ENCODE results near the gene CDC42BPA.

Gene CDC42BPA

DNA sequence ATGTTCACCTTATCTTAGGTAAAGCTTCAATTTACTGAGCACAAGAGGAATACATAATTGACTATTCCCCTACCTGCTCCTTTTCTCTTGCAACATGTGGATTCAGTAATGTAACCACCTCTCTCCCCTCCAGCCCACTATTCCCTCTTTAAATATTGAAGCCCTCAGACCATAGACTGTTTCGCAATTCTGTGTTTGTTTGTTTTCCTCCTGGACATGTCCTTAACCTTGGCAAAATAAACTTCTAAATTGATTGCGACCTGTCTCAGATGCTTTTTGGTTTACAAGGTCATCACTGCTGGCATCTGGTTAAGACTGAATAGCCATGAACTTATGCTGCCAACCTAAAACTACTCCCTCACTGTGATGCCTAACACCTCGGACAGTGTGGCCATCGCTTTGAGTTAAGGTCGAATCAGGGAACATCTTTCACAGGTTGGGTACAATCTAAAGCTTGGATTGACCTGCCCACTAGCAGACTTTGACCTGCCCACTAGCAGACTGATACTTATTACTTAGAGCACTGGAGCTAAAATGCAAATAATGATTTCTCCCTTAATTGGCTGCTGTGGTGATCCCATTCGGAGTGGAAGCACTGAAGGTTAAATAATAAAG is 10.2 kb upstream of the CDC42BPA start:
- H3K4me3 ChIP-seq (ENCODE audit: low read length) = no peak overlapping the region
- no peak overlapping the region for H3K27ac ChIP-seq (ENCODE audit: low read depth, low read length)
- H3K4me1 ChIP-seq (ENCODE audit: control insufficient read depth, insufficient read depth, low read length) = no peaks in the 10 kb centered on the region
- H3K27me3 ChIP-seq (ENCODE audit: control insufficient read depth, insufficient read depth, low read length) = no peaks in the 10 kb centered on the region
- H3K36me3 ChIP-seq (ENCODE audit: control insufficient read depth, insufficient read depth, low read length) = no peaks in the 10 kb centered on the region
- H3K9ac ChIP-seq (ENCODE audit: low read length) = no peak overlapping the region

- H3K27ac ChIP-seq (ENCODE audit: low read depth, low read length) = no peak overlapping the region
- no peaks in the 10 kb centered on the region for H3K27me3 ChIP-seq (ENCODE audit: control insufficient read depth, insufficient read depth, low read length)
- no peak overlapping the region for H3K4me3 ChIP-seq (ENCODE audit: low read length)
- no peaks in the 10 kb centered on the region for H3K4me1 ChIP-seq (ENCODE audit: control insufficient read depth, insufficient read depth, low read length)
- no peaks in the 10 kb centered on the region for H3K36me3 ChIP-seq (ENCODE audit: control insufficient read depth, insufficient read depth, low read length)
- no peak overlapping the region for H3K9ac ChIP-seq (ENCODE audit: low read length)
These were observed 6.9 kb upstream of the CDC42BPA start for GRCh38 chr1:227325156-227325555.

DNA sequence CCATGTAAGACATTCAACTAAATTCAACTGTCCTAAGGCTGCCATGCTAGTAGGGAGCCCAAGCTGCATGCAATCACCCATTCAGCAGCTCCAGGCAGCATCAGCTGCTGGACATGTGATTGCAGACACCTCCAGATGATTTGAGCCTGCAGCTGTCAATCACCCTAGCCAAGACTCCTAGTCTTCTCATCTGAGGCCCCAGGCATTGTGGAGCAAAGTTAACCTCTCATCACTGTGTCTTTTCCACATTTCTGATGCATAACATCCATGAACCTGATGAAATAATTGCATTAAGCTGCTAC is 5.6 kb upstream of the CDC42BPA start:
- Histone ChIP-seq H3K9ac (ENCODE audit: low read length) (no peak overlapping the region), H3K4me3 (ENCODE audit: low read length) (no peak overlapping the region), H3K27ac (ENCODE audit: low read depth, low read length) (no peak overlapping the region), H3K36me3 (ENCODE audit: control insufficient read depth, insufficient read depth, low read length) (no peaks in the 10 kb centered on the region), H3K27me3 (ENCODE audit: control insufficient read depth, insufficient read depth, low read length) (no peaks in the 10 kb centered on the region), H3K4me1 (ENCODE audit: control insufficient read depth, insufficient read depth, low read length) (no peaks in the 10 kb centered on the region)

DNA sequence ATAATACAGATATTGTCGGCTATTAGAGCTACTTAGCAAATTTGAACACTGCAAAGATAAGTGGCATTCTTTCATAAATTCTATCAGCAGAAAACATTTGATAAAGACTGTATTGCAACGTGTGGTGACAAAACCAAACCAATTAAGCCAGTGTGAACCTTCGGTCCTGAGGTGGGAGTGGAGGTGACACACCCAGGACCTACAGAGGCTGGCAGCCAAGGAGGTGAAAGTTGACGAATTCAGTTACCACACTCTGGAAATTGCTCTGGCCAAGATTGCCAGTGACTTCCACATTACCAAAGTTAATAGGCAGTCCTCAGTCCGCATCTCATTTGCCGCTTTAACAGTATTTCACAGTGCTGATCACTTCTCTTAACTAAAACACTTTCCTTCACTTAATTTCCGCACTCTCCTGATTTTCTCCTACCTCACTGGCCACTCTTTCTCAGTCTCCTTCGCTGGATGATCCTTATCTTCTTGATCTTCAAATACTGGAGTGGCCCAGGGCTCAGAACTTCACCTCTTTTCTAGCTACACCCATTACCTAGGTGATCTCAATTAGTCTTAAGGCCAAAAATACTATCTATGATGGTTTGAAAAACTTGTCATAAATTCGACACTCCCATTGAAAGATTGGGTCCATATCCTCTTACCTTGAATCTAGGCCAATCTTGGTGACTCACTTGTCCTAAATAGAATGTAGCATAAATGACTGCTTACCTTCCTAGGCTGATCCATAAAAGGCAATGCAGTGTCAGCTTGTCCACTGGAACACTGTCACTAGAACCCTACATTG is 5.1 kb upstream of the CDC42BPA start:
- H3K4me1 ChIP-seq (ENCODE audit: control insufficient read depth, insufficient read depth, low read length) = no peaks in the 10 kb centered on the region
- H3K27ac ChIP-seq (ENCODE audit: low read depth, low read length) = no peak overlapping the region
- no peak overlapping the region for H3K4me3 ChIP-seq (ENCODE audit: low read length)
- H3K9ac ChIP-seq (ENCODE audit: low read length) = no peak overlapping the region
- no peaks in the 10 kb centered on the region for H3K36me3 ChIP-seq (ENCODE audit: control insufficient read depth, insufficient read depth, low read length)
- H3K27me3 ChIP-seq (ENCODE audit: control insufficient read depth, insufficient read depth, low read length) = no peaks in the 10 kb centered on the region

- Histone ChIP-seq H3K36me3 (ENCODE audit: control insufficient read depth, insufficient read depth, low read length) (no peaks in the 10 kb centered on the region), H3K27ac (ENCODE audit: low read depth, low read length) (no peak overlapping the region), H3K4me3 (ENCODE audit: low read length) (no peak overlapping the region), H3K9ac (ENCODE audit: low read length) (no peak overlapping the region), H3K27me3 (ENCODE audit: control insufficient read depth, insufficient read depth, low read length) (no peaks in the 10 kb centered on the region), H3K4me1 (ENCODE audit: control insufficient read depth, insufficient read depth, low read length) (no peaks in the 10 kb centered on the region)
These were observed 4.1 kb upstream of the CDC42BPA start for GRCh38 chr1:227322376-227322775.

- H3K4me3 ChIP-seq (ENCODE audit: low read length) = no peak overlapping the region
- no peaks in the 10 kb centered on the region for H3K27me3 ChIP-seq (ENCODE audit: control insufficient read depth, insufficient read depth, low read length)
- H3K4me1 ChIP-seq (ENCODE audit: control insufficient read depth, insufficient read depth, low read length) = no peaks in the 10 kb centered on the region
- no peaks in the 10 kb centered on the region for H3K36me3 ChIP-seq (ENCODE audit: control insufficient read depth, insufficient read depth, low read length)
- H3K9ac ChIP-seq (ENCODE audit: low read length) = no peak overlapping the region
- H3K27ac ChIP-seq (ENCODE audit: low read depth, low read length) = no peak overlapping the region
These were observed 2.7 kb upstream of the CDC42BPA start for GRCh38 chr1:227321035-227321434.

GRCh38 chr1:227320476-227320875 is 2.2 kb upstream of the CDC42BPA start:
- Histone ChIP-seq H3K9ac (ENCODE audit: low read length) (no peak overlapping the region), H3K27me3 (ENCODE audit: control insufficient read depth, insufficient read depth, low read length) (no peaks in the 10 kb centered on the region), H3K4me1 (ENCODE audit: control insufficient read depth, insufficient read depth, low read length) (no peaks in the 10 kb centered on the region), H3K36me3 (ENCODE audit: control insufficient read depth, insufficient read depth, low read length) (no peaks in the 10 kb centered on the region), H3K27ac (ENCODE audit: low read depth, low read length) (no peak overlapping the region), H3K4me3 (ENCODE audit: low read length) (no peak overlapping the region)

DNA sequence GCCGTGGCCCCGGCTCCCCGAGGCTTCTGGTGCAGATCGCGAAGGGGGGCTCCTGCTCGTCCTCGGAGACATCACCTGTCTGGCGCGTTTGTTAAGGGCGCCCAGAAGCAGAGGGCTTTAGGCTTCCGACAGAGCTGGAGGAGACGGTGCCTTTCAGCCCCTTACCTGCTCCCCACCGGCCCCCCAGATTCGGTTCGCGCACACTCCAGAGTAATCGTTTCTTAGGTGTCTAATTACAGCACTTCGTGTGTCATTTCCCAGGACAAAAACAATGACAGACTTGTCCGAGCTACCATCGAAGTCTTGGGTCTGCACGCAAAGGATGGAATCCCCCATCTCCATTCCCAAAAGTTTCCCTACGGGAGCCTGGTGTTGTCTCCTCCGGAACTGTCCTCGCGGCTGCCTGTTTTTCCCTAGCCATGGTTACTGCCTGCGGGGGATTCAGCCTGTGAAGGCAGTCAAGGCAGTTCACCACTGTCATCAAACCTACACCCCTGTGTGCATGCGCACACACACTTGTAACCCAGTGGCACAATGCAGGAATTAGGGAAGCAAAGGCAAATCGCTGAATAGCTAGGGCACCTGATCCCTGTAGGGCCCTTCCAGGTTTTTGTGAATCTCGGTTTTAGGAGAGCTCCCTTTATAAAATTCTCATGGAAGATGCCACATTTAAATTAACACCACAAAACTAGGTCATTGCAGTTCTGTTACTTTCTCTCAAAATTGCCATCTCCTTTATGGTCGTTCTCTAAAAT is 738 bp upstream of the CDC42BPA start:
- H3K9ac ChIP-seq (ENCODE audit: low read length) = peak overlapping the region; percentile 6
- H3K27ac ChIP-seq (ENCODE audit: low read depth, low read length) = peak overlapping the region; percentile 93
- H3K27me3 ChIP-seq (ENCODE audit: control insufficient read depth, insufficient read depth, low read length) = no peaks in the 10 kb centered on the region

DNA sequence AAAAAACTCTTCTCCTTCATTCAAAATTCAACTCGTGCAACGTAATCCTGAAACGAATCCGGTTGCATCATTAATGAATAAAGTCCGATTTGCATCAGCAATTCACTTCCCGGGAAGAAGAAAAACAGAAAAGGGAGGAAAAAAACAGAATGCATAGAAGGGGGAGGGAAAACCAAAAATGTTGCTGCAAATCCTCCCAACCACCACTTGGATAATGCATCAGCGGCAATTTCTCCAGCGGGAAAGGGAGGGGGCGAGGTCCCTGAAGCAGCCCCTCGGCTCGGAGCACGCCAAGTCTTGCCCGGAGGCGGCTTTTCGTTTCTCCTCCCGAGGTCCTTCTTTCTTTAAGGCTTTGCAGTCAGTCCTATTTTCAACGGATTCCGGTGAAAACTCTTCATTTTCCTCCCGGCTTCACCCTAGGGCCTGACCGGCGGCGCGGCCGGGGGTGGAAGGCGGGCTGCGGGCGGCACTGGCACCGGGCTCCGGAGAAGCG is 723 bp downstream of the CDC42BPA start:
- Histone ChIP-seq H3K4me1 (ENCODE audit: control insufficient read depth, insufficient read depth, low read length) (no peaks in the 10 kb centered on the region), H3K4me3 (ENCODE audit: low read length) (peak overlapping the region; percentile 93), H3K27me3 (ENCODE audit: control insufficient read depth, insufficient read depth, low read length) (no peaks in the 10 kb centered on the region), H3K9ac (ENCODE audit: low read length) (peak overlapping the region; percentile 80), H3K27ac (ENCODE audit: low read depth, low read length) (peak overlapping the region; percentile 93), H3K36me3 (ENCODE audit: control insufficient read depth, insufficient read depth, low read length) (no peaks in the 10 kb centered on the region)

More for the DNA sequence above, 738 bp upstream of the CDC42BPA start:
- Histone ChIP-seq H3K4me1 (ENCODE audit: control insufficient read depth, insufficient read depth, low read length) (no peaks in the 10 kb centered on the region), H3K36me3 (ENCODE audit: control insufficient read depth, insufficient read depth, low read length) (no peaks in the 10 kb centered on the region), H3K4me3 (ENCODE audit: low read length) (peak overlapping the region; percentile 93)

DNA sequence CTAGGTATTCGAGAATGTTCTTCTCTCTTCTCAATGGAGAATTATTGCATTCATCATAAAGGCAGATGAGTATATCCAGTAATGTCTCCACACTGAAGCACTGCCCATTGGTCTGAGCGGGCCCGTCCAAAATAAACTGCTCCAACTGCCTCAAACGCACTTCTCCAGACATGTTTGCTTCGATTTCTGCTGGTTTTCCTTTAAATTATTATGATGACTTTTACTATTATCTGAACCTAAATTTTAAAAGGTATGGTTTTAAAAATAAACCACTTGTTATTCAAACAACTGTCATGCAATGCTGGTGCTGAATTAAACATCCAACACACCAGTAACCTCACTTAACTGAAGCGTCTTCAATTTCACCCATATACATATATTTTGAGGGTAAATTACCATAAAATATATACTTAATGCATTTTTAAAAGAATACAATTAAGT is 1.3 kb downstream of the CDC42BPA start:
- Histone ChIP-seq H3K27me3 (ENCODE audit: control insufficient read depth, insufficient read depth, low read length) (no peaks in the 10 kb centered on the region), H3K4me3 (ENCODE audit: low read length) (peak overlapping the region; percentile 93), H3K9ac (ENCODE audit: low read length) (no peak overlapping the region), H3K27ac (ENCODE audit: low read depth, low read length) (no peak overlapping the region), H3K36me3 (ENCODE audit: control insufficient read depth, insufficient read depth, low read length) (no peaks in the 10 kb centered on the region), H3K4me1 (ENCODE audit: control insufficient read depth, insufficient read depth, low read length) (no peaks in the 10 kb centered on the region)

DNA sequence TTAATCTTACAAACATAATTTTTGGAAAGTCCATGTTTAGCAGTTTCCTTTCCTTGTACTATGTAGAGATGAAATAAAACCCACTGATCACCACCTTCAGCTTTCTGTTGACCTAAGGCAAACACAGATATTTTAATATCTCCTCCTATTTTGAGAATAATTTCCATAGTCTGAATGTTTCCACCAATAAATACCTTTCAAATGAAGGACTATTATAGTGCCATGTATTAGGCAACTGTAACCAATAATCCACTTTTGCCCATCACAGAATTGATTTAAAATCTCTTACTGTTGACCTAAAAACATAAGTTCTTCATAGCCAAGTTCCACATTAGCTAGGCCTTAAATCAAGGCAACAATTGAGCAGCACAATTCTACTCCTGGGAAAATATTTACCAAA is 1.8 kb downstream of the CDC42BPA start:
- peak overlapping the region; percentile 93 for H3K4me3 ChIP-seq (ENCODE audit: low read length)
- H3K27me3 ChIP-seq (ENCODE audit: control insufficient read depth, insufficient read depth, low read length) = no peaks in the 10 kb centered on the region
- H3K4me1 ChIP-seq (ENCODE audit: control insufficient read depth, insufficient read depth, low read length) = no peaks in the 10 kb centered on the region
- H3K27ac ChIP-seq (ENCODE audit: low read depth, low read length) = peak overlapping the region; percentile 28
- no peak overlapping the region for H3K9ac ChIP-seq (ENCODE audit: low read length)
- no peaks in the 10 kb centered on the region for H3K36me3 ChIP-seq (ENCODE audit: control insufficient read depth, insufficient read depth, low read length)

DNA sequence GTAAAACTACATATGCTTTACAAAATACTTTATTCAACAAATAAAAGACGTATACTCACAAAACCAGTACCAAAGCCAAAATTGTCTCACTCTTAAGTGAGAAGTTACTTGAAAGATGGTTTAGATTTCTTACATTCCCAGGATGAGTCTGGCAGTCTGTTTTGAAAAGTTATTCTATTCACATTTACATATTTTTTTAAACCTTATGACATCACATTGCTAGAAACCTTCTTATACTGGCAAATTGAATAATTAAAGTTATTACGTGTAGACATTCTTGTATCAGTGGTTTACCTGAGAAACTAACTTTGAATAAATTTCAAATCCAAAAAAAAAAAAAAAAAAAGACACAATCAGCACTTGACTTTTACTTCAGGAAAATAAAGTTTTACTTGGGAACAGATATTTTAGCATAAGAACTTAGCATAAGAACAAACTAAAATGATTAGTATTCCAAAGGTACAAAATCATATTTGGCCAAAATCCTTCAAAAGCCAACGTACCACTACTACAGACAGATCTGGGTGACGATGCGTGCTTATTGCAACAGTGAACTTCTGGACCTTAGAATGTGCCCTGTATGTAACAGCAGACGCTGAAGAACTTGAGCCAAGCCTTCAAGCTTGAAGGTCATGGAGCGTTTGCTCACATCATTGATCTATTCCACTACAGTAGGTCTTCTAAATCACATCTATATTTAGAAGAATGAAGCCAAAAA is 2.5 kb downstream of the CDC42BPA start:
- no peaks in the 10 kb centered on the region for H3K4me1 ChIP-seq (ENCODE audit: control insufficient read depth, insufficient read depth, low read length)
- H3K4me3 ChIP-seq (ENCODE audit: low read length) = peak overlapping the region; percentile 93
- H3K36me3 ChIP-seq (ENCODE audit: control insufficient read depth, insufficient read depth, low read length) = no peaks in the 10 kb centered on the region
- H3K27me3 ChIP-seq (ENCODE audit: control insufficient read depth, insufficient read depth, low read length) = no peaks in the 10 kb centered on the region
- no peak overlapping the region for H3K27ac ChIP-seq (ENCODE audit: low read depth, low read length)
- no peak overlapping the region for H3K9ac ChIP-seq (ENCODE audit: low read length)

Data from rectal smooth muscle tissue (tissue), 1 donor.